IPS-11a (cell line): ENCODE measurements around the gene ZFP69.
A peak's percentile ranks its signal among the peaks of the same experiment; 100 is the strongest.
"Not testable (repeated sequence)": the region's sequence is repeated elsewhere in the genome, so short reads cannot be mapped to it uniquely, and the experiment has no call there.

Experiments
- H3K4me3 ChIP-seq: one replicate; pipeline ENCODE4 v1.5.1; 2013; ENCODE audit warnings: low read depth, low read length, control low read depth

Gene ZFP69

GRCh38 chr1:40476924-40477677 lies at the start of gene ZFP69:
ZFP69 (plus strand) TSS chr1:40477290; CDS start chr1:40479362, 2,072 bp downstream.
- H3K4me3 ChIP-seq = peak within 1 kb of the TSS; percentile 74

- no peak overlapping the region for H3K4me3 ChIP-seq
Measured at GRCh38 chr1:40431385-40431784, 45.7 kb upstream of the ZFP69 start.

- no peak overlapping the region for H3K4me3 ChIP-seq
Measured at GRCh38 chr1:40432644-40433390, 44.3 kb upstream of the ZFP69 start.

GRCh38 chr1:40435471-40435870 lies 41.6 kb upstream of the ZFP69 start:
- H3K4me3 ChIP-seq = no peak overlapping the region

GRCh38 chr1:40435876-40436275 lies 41.2 kb upstream of the ZFP69 start:
- no peak overlapping the region for H3K4me3 ChIP-seq

GRCh38 chr1:40438391-40439015 lies 38.6 kb upstream of the ZFP69 start:
- no peak overlapping the region for H3K4me3 ChIP-seq

GRCh38 chr1:40439247-40439646 lies 37.8 kb upstream of the ZFP69 start:
- no peak overlapping the region for H3K4me3 ChIP-seq

GRCh38 chr1:40449684-40450494 lies 27.2 kb upstream of the ZFP69 start, which contains the start of gene ZFP69B:
ZFP69B (plus strand) TSS chr1:40450476; CDS start chr1:40450962, 486 bp downstream.
- peak within 1 kb of the TSS; percentile 69 for H3K4me3 ChIP-seq

GRCh38 chr1:40450495-40451237 lies 26.4 kb upstream of the ZFP69 start:
- H3K4me3 ChIP-seq = peak overlapping the region; percentile 69

GRCh38 chr1:40451238-40451585 lies 25.9 kb upstream of the ZFP69 start:
- peak overlapping the region; percentile 69 for H3K4me3 ChIP-seq

- no peak overlapping the region for H3K4me3 ChIP-seq
Measured at GRCh38 chr1:40454873-40455272, 22.2 kb upstream of the ZFP69 start.

- H3K4me3 ChIP-seq = no peak overlapping the region
Measured at GRCh38 chr1:40462956-40463590, 14.0 kb upstream of the ZFP69 start.

- no peak overlapping the region for H3K4me3 ChIP-seq
Measured at GRCh38 chr1:40469327-40469726, 7.8 kb upstream of the ZFP69 start.

- H3K4me3 ChIP-seq = no peak overlapping the region
Measured at GRCh38 chr1:40475268-40475667, 1.8 kb upstream of the ZFP69 start.

- peak overlapping the region; percentile 74 for H3K4me3 ChIP-seq
Measured at GRCh38 chr1:40477678-40478053, 576 bp downstream of the ZFP69 start.

- H3K4me3 ChIP-seq = no peak overlapping the region
Measured at GRCh38 chr1:40478276-40478675, 1.2 kb downstream of the ZFP69 start.

GRCh38 chr1:40479156-40479555 lies 2.1 kb downstream of the ZFP69 start:
- H3K4me3 ChIP-seq = no peak overlapping the region

GRCh38 chr1:40495315-40495903 lies 18.3 kb downstream of the ZFP69 start:
- no peak overlapping the region for H3K4me3 ChIP-seq

- not testable (repeated sequence) for H3K4me3 ChIP-seq
Measured at GRCh38 chr1:40502651-40503050, 25.6 kb downstream of the ZFP69 start.
